HG03045 (cell line): ENCODE data around the gene NGLY1.

Source experiments
- ATAC-seq: cut with Tn5 transposase; IDR thresholded peaks from one replicate; pipeline ENCODE4 v1.9.1; 2021; ENCODE audit warnings: mild to moderate bottlenecking, moderate library complexity; ENCODE audit not compliant: unreplicated experiment

The NGLY1 gene, protein sequence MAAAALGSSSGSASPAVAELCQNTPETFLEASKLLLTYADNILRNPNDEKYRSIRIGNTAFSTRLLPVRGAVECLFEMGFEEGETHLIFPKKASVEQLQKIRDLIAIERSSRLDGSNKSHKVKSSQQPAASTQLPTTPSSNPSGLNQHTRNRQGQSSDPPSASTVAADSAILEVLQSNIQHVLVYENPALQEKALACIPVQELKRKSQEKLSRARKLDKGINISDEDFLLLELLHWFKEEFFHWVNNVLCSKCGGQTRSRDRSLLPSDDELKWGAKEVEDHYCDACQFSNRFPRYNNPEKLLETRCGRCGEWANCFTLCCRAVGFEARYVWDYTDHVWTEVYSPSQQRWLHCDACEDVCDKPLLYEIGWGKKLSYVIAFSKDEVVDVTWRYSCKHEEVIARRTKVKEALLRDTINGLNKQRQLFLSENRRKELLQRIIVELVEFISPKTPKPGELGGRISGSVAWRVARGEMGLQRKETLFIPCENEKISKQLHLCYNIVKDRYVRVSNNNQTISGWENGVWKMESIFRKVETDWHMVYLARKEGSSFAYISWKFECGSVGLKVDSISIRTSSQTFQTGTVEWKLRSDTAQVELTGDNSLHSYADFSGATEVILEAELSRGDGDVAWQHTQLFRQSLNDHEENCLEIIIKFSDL

DNA sequence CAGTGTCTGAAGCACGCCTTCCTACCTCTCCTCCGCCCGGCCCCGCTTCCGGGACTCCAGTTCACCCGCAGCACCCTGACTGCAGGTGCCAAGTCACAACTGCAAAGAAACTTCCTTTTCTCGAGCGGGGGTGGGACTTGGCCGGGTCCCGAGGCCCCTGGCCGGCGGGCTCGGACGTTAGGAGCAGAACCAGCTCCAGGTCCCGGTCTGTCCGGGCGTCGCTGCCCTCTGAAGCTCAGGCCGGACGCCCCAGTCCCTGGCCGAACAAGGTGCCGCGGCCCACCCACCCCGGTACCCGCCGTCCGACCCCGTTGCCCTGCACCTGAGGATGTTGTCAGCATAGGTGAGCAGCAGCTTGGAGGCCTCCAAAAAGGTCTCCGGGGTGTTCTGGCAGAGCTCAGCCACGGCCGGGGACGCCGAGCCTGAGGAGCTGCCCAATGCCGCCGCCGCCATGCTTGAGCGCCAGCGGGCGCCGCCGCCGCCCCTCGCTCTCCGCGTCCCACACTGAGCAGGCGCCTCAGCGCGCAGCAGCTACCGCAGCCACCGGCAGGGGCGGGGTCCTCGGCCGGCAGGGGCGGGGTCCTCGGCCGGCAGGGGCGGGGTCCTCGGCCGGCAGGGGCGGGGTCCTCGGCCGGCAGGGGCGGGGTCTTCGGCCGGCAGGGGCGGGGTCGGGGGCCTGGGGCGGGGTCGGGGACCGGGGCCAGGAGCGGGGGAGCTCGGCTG lies at the start of gene NGLY1:
TSS of gene NGLY1 (minus strand) at position 506 of the 723 bp plus-strand sequence. CDS start at position 453, 53 bp downstream.
- ATAC-seq: peak; percentile 80

DNA sequence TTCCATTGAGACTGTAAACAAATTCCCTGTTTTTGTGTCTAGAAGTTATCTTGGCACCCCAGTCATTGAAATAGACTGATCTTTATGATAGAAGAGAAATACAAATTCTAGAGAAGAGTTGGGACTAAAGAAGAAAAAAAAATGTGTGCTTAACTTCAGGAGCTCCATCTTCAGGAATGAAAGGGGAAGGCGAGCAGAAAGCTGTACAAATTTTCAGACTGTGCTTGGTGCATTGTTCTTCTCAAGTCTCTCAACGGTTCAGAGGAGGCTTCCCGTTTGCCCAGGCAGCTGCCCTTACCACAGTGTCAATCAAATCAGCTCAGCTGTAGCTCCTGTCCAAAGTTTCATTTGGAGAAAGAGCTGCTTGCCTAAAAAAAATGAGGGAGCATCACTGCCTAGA lies 48.3 kb upstream of the NGLY1 start:
- ATAC-seq: no peak

DNA sequence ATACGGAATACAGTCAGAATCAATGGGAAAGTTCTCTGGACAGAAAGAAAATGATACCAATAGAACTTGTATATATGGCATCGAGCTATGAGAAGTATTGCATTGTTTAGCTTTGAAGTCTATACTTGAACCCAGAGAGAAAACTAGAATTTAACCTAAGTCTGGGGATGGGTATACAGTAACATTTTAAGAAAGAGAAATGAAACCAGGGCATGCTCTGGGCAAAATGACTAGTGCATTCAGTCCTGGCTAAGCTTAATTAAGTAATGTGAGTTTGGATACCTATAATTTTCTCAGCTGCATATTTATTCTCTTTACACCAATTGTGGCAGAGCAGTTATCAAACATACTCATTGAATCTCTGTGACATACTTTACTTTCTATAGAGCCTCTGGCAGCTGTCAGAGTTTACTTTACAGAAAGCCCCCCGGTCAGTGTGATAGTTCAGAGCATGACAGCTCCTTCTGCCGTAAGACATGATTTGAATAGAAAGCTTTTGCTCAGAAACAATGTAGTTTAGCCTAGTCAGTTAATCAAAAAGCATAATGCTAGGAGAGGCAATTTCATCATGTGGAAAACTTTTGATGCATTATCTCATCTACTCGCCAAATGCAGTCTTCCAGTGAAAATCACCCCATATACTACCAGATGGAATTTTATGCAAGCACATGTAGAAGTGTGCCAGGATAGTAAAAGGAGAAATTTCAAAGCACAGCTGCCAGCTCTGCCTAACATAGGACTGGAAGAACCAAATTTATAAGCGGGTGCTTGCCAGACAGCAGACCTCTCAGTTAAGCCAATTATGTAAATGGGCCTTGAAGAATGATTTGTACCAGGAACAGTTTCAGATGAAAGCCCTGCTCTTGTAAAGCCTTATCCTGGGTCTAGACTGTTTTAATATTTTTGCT lies 47.4 kb upstream of the NGLY1 start:
- ATAC-seq: no peak

DNA sequence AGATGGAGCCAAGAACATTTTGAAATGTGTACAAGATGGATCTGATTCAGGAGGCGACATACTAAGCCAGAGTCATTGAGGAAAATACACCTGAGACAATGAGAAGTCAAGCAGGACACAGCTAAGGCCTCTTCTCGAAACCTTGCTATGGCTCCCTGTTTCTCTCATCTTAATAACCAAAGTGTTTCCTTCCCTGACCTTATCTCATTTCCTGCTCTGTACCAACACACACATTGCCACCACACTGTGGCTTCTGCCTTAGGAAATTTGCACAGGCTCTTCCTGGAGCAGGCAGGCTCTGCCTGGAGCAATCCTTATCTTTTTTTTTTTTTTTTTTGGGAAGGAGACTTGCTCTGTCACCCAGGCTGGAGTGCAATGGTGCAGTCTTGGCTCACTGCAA lies 43.3 kb upstream of the NGLY1 start:
- ATAC-seq: no peak

DNA sequence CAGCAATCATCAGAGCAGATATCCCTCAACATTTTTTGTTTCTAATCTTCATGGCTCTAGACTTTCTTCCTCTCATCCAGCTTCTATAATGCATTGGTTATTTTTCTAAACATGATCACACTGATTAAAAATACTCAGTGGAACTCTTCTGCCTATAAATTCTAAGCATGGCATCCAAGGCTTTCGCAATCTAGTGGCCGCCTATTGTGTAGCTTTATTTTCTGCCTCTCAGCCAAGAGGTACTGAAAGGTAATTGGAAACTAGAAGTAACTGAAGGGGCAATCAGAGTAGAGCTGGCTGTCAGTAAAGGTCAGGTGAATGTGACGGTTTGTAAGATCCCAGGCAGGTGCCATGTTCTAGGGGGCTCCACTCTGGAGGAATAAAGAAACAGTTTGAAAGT lies 40.1 kb upstream of the NGLY1 start:
- no peak for ATAC-seq

DNA sequence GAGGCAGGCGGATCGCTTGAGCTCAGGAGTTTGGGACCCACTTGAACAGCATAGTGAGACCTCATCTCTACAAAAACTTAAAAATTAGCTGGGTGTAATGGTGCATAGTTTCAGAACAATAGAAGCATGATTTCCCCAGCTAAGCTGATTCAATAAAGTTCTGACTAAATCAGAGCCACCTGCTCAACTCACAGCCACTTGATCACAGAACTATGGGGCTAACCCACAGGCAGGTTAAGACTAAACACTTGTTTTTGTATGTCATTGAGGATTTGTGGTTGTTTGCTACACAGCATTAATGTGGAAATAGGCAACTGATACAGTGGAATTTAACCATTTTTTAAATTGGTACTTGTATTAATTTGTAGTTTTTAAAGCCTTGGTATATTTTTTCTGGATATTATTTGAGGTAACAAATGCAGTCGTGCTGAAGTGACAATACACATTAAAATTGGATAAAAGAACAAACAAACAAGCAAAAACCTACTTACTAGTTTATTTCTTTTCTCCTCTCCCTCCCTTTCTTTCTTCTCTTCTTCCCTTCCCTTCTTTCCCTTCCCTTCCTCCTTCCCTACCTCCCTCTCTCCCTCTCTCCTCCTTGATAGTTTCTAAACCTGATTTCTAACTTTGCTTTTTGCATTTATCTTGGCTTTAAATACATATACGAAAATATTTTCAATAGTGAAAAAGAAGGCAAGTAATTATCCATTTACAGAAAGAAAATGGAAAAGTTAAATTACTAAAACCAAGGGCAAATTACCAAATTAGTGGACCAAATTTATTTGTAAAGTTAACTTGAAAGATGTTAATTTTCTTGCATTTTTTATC lies 38.7 kb upstream of the NGLY1 start:
- no peak for ATAC-seq

DNA sequence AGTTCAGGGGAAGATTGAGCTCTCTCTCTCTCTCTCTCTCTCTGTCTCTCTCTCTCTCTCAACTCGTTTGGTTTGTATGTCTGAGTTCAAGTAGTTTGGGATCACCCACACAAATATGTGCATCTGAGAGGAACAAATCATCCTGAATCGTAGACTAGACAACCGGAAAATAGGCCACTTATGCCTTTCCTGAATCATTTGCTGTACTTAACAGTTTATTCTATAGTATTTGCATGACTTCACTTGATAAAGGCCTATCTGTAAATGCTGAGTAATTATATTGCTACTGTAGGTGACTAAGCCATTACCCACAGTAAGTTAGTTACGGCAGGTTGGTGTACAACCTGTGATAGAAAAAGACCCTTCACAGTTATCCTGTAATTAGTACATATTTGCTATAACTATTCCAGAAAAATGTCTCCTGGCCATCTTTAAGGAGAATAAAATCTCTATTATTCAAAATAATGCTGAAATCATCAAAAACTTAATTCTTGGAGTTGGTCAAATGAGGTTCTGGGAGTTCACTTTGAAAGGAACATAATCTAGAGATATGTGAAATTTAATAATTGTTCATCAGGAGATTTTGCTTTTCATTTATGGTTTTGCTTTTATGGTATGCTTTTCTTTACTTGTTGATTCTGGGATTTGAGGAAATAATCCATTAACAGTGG lies 37.7 kb upstream of the NGLY1 start:
- no peak for ATAC-seq

DNA sequence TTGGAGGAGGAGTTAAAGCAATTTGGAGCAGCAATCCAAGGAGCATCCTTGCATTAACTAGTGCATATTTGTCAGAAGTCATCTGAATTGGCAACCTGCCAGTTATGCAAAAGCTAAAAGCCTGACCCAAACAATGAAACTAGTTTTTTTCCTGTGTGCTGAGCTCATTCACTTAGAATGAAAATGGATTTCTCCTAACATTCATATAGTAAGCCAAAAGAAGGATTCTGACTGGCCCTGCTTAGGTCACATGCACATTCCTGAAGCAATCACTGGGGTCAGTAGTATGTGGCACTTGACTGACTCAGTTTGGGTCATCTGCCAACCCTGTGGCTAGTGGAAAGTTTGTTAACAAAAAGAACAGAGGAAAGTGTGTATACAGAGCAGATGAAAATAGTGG lies 37.1 kb upstream of the NGLY1 start:
- no peak for ATAC-seq

DNA sequence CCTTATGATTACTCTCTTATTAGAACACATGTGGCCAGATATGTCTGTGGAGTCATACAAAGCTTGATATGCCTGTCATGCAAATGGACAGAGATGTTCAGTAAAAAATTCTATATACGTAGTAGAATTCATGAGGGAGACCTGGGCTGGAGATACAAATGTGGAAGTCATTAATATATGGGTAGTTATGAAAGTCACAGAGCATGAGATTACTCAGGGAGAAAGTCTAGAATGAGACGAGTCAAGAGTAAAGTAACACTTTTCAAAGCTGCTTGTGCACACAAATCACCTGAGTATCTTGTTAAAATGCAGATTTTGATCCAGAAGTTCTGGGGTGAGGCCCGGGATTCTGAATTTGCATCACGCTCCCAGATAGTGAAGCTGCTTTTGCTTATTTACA lies 35.1 kb upstream of the NGLY1 start:
- no peak for ATAC-seq

DNA sequence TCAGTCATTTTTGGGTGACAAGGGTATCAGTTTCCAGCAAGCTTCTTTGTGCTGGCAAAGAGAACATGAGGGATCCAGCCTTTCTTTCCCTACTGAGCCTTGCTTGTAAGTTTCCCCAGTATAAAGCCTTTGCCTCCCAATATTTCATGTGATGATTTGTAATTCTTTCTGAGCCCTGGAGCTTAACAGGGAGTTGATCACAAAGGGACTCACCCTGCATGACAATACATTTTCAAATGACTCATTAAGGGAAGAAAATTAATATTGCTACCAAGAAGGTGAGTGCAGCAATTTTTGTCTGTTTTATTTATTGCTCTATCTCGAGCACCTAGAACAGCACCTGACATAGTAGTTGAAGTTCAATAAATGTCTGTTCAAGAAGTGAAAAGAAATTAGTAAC lies 34.4 kb upstream of the NGLY1 start:
- no peak for ATAC-seq

DNA sequence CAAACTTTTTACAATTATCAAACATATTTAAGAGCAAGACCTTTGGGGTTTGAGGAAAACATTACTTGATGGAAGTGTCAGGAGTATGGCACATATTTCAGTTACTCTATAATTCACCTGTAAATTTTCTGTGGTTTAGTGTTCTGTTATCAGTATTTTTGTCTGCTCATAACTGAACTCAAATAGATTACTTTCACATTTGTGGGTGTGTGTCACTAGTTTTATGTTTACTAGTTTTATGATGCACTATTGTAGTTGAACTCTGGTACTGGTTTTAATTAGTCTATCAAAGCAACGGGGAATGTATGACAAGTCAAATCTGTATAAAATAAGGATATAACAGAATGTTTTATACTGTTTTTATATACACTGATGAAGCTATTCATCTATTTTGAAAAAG lies 33.9 kb upstream of the NGLY1 start:
- ATAC-seq: no peak

DNA sequence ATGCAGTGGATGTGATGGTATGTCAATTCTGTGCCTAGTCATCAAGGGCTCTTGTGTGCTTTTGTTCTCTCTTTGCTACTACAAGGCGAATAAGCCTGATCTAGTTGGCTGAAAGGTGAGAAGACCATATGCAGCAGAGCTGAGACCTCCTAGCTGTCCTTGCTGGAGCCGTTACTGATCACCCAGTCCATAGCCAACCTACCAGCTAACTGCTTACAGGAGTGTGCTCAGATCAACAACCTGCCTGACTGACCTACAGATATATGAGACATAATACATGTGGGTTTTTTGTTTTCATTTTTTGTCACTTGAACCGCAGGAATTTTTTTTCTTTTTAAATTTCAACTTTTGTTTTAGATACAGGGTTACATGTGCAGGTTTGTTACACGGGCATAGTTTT lies 29.4 kb upstream of the NGLY1 start:
- ATAC-seq: no peak

DNA sequence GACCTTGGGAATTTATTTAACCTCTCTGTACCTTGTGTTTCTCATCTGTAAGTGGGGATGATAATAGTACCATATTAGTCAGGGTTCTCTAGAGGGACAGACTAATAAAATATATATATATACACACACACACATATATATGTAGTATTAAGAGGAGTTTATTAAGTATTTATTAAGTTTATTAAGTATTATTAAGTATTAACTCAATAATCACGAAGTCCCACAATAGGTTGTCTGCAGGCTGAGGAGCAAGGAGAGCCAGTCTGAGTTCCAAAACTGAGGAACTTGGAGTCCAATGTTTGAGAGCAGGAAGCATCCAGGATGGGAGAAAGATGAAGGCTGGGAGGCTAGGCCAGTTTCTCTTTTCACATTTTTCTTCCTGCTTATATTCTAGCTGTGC lies 21.4 kb upstream of the NGLY1 start:
- ATAC-seq: no peak

DNA sequence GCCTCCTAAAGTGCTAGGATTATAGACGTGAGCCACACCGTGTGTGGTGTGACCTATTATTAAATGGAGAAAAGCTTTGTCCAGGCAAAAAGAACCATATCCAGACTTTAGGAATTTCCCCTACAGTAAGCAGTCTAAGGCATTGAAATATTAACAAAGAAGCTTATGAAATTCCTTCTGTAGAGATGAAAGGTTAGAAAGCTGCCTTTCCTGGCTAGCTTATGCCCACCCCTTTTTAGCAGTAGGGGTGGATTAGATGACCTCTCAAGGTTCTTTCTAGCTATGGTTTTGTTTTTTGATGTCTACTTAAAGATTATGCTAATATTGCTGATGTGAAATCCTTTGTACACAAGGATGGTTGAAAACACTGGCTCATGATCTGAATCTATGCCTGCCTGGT lies 20.6 kb upstream of the NGLY1 start:
- no peak for ATAC-seq

DNA sequence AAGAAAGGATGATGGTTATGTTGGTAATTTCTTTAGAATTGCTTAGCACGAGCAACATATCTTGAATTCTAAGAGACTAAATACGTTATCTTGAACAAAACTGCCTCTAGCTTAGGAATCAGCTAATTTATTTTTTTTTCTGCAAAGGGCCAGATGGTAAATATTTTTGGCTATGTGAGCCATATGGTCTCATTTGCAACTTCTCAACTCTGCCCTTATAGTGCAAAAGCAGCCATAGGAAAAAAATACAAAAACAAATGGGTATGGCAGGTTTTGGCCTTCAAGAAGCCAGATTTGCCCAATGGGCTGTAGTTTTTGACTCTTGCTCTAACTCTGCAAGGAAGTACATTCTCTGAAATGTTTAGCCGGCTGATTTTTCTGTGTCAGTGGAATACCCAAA lies 18.5 kb upstream of the NGLY1 start:
- ATAC-seq: no peak

DNA sequence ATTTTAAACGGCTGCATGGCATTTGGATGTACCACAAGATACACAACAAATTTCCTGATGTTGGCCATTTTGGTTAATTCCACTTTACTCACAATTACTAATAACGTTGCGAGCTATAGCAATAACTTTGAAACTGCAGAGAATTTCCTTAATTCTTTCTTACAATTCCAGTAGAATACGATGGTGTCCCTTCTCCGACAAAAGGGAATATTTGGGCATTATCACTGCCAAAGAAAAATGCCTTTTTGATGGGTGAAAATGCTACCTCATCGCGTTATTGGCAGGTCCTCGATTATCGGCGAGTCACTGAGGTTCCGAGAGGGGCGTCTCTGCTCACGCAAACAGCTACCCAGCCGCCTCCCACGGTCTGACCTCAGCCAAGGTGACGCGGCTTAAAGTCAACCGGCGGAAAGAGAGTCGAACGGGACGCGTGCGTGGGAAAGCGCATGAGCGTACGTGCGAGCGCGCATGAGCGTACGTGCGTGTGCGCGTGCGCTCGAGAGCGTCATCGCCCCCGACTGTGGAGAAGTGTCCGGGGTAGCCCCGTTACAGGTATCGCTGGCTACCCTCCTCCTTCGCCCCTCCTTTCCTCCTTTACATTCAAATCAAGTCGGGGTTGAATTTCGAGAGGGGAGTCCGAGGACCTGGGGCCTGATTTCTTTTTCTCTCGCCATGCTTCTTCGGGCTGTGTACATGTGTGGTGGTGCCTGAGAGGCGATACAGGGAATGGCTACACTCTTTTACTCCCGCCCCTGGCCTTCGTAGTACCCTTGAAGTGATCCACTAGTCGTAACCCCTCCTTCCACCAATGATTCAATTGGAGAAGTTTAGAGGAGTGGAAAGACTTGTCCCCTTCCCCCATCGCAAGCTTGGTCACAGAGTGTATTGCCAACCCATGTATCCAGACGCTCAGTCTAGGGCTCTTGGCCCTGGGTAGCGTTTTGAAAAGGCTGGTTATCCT lies 6.6 kb upstream of the NGLY1 start, which contains the start of gene OXSM:
TSS of gene OXSM (plus strand) at position 495 of the 961 bp plus-strand sequence. CDS start 931 bp downstream, outside the sequence.
- ATAC-seq: peak; percentile 95

DNA sequence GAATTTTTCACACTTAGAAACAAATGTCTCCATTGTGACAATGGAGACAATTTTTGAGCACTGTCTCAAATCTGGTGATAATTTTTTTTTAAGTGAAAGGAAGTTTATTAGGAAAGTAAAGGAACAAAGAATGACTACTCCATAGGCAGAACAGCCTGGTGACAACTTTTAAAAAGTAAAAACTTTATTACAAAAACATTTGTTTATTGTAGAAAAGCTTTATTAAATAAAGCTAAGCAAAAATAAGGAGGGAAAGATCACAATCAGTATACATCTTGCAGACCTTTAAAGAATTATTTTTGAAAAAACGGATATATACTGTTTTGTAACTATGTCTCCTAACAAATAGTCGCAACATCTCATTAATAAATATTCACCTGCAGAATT lies 6.0 kb upstream of the NGLY1 start:
- ATAC-seq: no peak

DNA sequence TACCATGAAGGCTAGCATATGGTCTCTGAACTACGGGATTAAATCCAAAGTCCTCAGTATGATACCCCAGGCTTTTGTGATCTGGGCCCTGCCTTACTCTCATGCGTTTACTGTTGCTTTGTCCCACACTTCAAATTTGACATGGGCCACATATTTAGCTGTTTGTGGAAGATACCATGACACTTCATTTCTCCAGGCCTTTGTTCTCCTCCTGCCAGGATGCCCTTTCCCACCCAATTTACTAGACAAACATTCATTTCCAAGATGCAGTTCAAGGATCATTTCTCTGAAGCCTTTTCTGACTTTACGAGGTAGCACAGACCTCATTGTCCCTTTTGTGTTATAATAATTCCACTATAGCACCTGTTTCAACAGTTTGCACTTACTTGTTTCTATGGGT lies 4.4 kb upstream of the NGLY1 start:
- ATAC-seq: no peak
